ENCODE results near the gene PARK7.

PARK7 gene

DNA sequence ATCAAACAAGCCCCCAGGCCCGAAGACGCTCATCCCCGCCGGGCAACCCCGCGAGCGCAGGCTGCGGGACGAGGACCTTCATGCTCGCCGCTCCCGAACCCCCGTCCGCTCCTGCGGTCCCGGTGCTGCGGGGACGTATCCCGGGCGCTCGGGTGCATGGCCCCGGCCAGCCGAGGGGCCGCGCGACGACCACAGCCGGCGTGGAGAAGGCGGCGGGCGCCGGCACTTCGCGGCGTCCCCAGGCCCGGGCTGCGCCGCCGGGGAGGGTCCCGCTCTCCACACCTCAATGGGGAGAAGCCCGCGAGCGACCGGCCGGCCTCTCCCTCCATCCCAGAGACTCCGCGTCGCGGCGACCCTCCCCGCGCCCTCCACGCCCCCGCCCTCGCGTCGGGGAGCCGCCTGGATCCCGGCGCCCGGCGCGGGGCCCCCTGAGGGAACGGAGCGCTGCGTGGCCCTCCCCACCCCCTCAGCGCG, 64.2 kb downstream of the PARK7 start:
- DNase-seq = peak; percentile 41

DNA sequence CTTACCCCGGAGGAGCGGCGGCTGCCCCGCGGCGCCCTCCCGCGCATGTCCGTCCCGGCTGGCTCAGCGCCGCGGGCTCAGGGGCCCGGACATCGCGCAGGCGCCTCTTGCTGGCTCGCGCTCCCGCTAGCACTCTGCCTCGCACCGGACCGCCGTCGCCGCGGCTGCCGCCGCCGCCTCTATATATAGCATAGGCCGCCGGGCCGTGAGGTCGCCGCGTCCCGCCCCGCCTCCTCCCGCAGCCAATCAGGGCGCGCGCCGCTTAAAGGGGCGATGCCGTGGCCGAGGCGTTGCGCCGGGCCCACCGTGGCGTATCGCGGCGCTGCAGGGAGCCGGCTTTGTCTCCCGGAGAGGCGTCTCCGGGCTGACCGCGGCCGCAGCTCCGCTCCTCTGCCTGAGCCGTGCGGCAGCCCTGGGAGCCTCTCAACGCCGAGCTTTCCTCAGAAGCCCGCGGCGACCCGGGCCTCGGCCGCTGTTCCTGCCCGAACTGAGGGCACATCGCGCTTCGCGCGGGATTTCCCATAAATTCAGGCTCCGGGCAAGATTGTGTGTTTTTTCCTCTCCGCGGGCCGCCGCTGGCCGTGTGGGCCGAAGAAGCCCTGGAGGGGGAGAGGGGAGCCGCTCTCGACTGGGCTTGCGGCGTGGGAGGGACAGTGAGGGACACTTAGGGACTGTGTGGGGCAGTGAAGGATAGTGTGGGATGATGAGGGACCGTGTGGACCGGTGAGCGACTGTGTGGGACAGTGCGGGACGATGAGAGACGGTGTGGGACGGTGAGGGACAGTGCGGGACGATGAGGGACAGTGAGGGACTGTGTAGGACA, 64.9 kb downstream of the PARK7 start, which contains the start of gene ERRFI1:
TSS of gene ERRFI1 (minus strand) at position 157 of the 823 bp plus-strand sequence. CDS start 10,690 bp downstream, outside the sequence.
- DNase-seq = peak; percentile 91

- DNase-seq = no peak
Measured at GRCh38 chr1:8026976-8027747, 65.7 kb downstream of the PARK7 start.

- DNase-seq = no peak
Measured at GRCh38 chr1:8027748-8028570, 66.4 kb downstream of the PARK7 start.

- DNase-seq = no peak
Measured at GRCh38 chr1:8028571-8028910, 67.0 kb downstream of the PARK7 start.

- DNase-seq = peak; percentile 54
Measured at GRCh38 chr1:8031176-8031785, 69.8 kb downstream of the PARK7 start.

GRCh38 chr1:8032366-8032910, 70.9 kb downstream of the PARK7 start:
- DNase-seq = no peak

DNA sequence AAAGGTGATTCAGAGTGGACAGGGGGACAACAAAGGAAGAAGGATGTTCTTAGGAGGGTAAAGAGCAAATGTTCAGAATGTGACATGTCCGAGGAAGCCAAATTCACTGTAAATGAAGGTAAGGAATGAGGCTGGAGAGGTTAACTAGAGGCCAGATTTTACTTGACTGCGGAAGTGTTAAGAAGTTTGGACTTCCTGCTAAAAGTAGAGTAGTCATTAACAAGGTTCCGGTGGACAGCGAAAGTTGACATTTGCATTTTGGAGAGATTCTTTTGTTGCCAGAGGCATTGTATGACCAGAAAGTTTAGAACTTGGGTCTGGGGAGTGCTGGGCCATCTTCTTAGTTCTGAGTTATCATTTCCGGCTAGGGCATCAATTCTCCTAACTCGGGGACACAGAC, 71.8 kb downstream of the PARK7 start:
- no peak for DNase-seq

Data from NCI-H1105 treated with DMSO at 0.1 percent for 48 hours (cell line).